ENCODE results near the gene SCAI. TPM values are rescaled to one million over a fixed set of nuclear protein-coding genes. Genes with fewer than 3 reads are reported as not detected.
"Not testable (repeated sequence)": the region's sequence is repeated elsewhere in the genome, so short reads cannot be mapped to it uniquely, and the experiment has no call there.

The SCAI gene
- total RNA-seq, 2 donors from 2014 or later = 5.4 to 13.0 TPM

GRCh38 chr9:125108541-125108940, 34.8 kb downstream of the SCAI start:
- not testable (repeated sequence) for H3K36me3 Mint-ChIP-seq; H3K27ac Mint-ChIP-seq; H3K9me3 Mint-ChIP-seq; H3K4me3 Mint-ChIP-seq; ATAC-seq; H3K27me3 Mint-ChIP-seq; DNase-seq (ENCODE audit: low spot score); H3K4me1 Mint-ChIP-seq (ENCODE audit: low read depth in 2 of 2)

- Mint-ChIP-seq H3K4me1 (ENCODE audit: low read depth in 2 of 2) (peaks cover 0 to 4% of the 10 kb centered on the region in 2 donors), H3K36me3 (peaks cover under 1% of the 10 kb centered on the region), H3K27ac (no peak overlapping the region), H3K9me3 (no peaks in the 10 kb centered on the region), H3K4me3 (no peak overlapping the region), H3K27me3 (no peaks in the 10 kb centered on the region)
- ATAC-seq (no peak), DNase-seq (ENCODE audit: low spot score) (no peak)
These were observed 36.9 kb downstream of the SCAI start for GRCh38 chr9:125106285-125106893.

- Mint-ChIP-seq H3K9me3 (no peaks in the 10 kb centered on the region), H3K36me3 (no peaks in the 10 kb centered on the region), H3K27me3 (no peaks in the 10 kb centered on the region), H3K4me3 (no peak overlapping the region), H3K4me1 (ENCODE audit: low read depth in 2 of 2) (peaks cover 0 to 8% of the 10 kb centered on the region in 2 donors), H3K27ac (no peak overlapping the region)
- ATAC-seq (no peak), DNase-seq (ENCODE audit: low spot score) (no peak)
These were observed 39.4 kb downstream of the SCAI start for GRCh38 chr9:125103770-125104460.

- H3K27me3 Mint-ChIP-seq = no peaks in the 10 kb centered on the region
- no peak overlapping the region for H3K4me3 Mint-ChIP-seq
- ATAC-seq (no peak), DNase-seq (ENCODE audit: low spot score) (no peak)
- no peaks in the 10 kb centered on the region for H3K9me3 Mint-ChIP-seq
- no peak overlapping the region for H3K27ac Mint-ChIP-seq
- peaks cover 0 to 8% of the 10 kb centered on the region in 2 donors for H3K4me1 Mint-ChIP-seq (ENCODE audit: low read depth in 2 of 2)
- no peaks in the 10 kb centered on the region for H3K36me3 Mint-ChIP-seq
These were observed 40.3 kb downstream of the SCAI start for GRCh38 chr9:125103021-125103420.

- Mint-ChIP-seq H3K4me3 (no peak overlapping the region), H3K36me3 (peaks cover 5% of the 10 kb centered on the region), H3K4me1 (ENCODE audit: low read depth in 2 of 2) (peaks cover 6 to 10% of the 10 kb centered on the region in 2 donors), H3K27ac (no peak overlapping the region), H3K27me3 (no peaks in the 10 kb centered on the region), H3K9me3 (no peaks in the 10 kb centered on the region)
- DNase-seq (ENCODE audit: low spot score) (no peak), ATAC-seq (no peak)
These were observed 42.5 kb downstream of the SCAI start for GRCh38 chr9:125100822-125101221.

GRCh38 chr9:125099816-125100215, 43.5 kb downstream of the SCAI start:
- Mint-ChIP-seq H3K27me3 (no peaks in the 10 kb centered on the region), H3K27ac (no peak overlapping the region), H3K36me3 (peaks cover 9% of the 10 kb centered on the region), H3K4me1 (ENCODE audit: low read depth in 2 of 2) (peaks cover 12 to 13% of the 10 kb centered on the region in 2 donors), H3K4me3 (no peak overlapping the region), H3K9me3 (no peaks in the 10 kb centered on the region)
- ATAC-seq (no peak), DNase-seq (ENCODE audit: low spot score) (no peak)

- peaks cover 12 to 13% of the 10 kb centered on the region in 2 donors for H3K4me1 Mint-ChIP-seq (ENCODE audit: low read depth in 2 of 2)
- no peaks in the 10 kb centered on the region for H3K27me3 Mint-ChIP-seq
- no peak overlapping the region for H3K27ac Mint-ChIP-seq
- peaks cover 9% of the 10 kb centered on the region for H3K36me3 Mint-ChIP-seq
- no peak overlapping the region for H3K4me3 Mint-ChIP-seq
- ATAC-seq = no peak
- no peak for DNase-seq (ENCODE audit: low spot score)
- no peaks in the 10 kb centered on the region for H3K9me3 Mint-ChIP-seq
These were observed 47.4 kb downstream of the SCAI start for GRCh38 chr9:125095821-125096443.

- DNase-seq (ENCODE audit: low spot score) (no peak), ATAC-seq (no peak)
- H3K4me1 Mint-ChIP-seq (ENCODE audit: low read depth in 2 of 2) = peaks cover 9 to 11% of the 10 kb centered on the region in 2 donors
These were observed 52.2 kb downstream of the SCAI start for GRCh38 chr9:125091121-125091520.

GRCh38 chr9:125089331-125089730, 54.0 kb downstream of the SCAI start:
- Mint-ChIP-seq H3K9me3 (no peaks in the 10 kb centered on the region), H3K27ac (no peak overlapping the region), H3K27me3 (no peaks in the 10 kb centered on the region), H3K4me3 (no peak overlapping the region), H3K4me1 (ENCODE audit: low read depth in 2 of 2) (peaks cover 0 to 8% of the 10 kb centered on the region in 2 donors), H3K36me3 (no peaks in the 10 kb centered on the region)
- ATAC-seq (no peak), DNase-seq (ENCODE audit: low spot score) (no peak)

More at GRCh38 chr9:125091121-125091520, 52.2 kb downstream of the SCAI start:
- Mint-ChIP-seq H3K36me3 (peaks cover 4% of the 10 kb centered on the region), H3K27ac (no peak overlapping the region), H3K9me3 (no peaks in the 10 kb centered on the region), H3K27me3 (no peaks in the 10 kb centered on the region), H3K4me3 (no peak overlapping the region)

GRCh38 chr9:125088752-125089151, 54.6 kb downstream of the SCAI start:
- no peak for ATAC-seq
- no peak overlapping the region for H3K4me3 Mint-ChIP-seq
- no peaks in the 10 kb centered on the region for H3K9me3 Mint-ChIP-seq
- H3K36me3 Mint-ChIP-seq = no peaks in the 10 kb centered on the region
- H3K27me3 Mint-ChIP-seq = no peaks in the 10 kb centered on the region
- DNase-seq (ENCODE audit: low spot score) = no peak
- peaks cover 0 to 8% of the 10 kb centered on the region in 2 donors for H3K4me1 Mint-ChIP-seq (ENCODE audit: low read depth in 2 of 2)
- no peak overlapping the region for H3K27ac Mint-ChIP-seq

- ATAC-seq (no peak), DNase-seq (ENCODE audit: low spot score) (no peak)
- H3K36me3 Mint-ChIP-seq = peaks cover 10% of the 10 kb centered on the region
- H3K27ac Mint-ChIP-seq = no peak overlapping the region
- peaks cover 3% of the 10 kb centered on the region for H3K9me3 Mint-ChIP-seq
- H3K4me1 Mint-ChIP-seq (ENCODE audit: low read depth in 2 of 2) = peaks cover 0 to 3% of the 10 kb centered on the region in 2 donors
- H3K27me3 Mint-ChIP-seq = no peaks in the 10 kb centered on the region
- H3K4me3 Mint-ChIP-seq = no peak overlapping the region
These were observed 57.4 kb downstream of the SCAI start for GRCh38 chr9:125085703-125086477.

- H3K27me3 Mint-ChIP-seq; H3K4me1 Mint-ChIP-seq (ENCODE audit: low read depth in 2 of 2); H3K27ac Mint-ChIP-seq; ATAC-seq; H3K4me3 Mint-ChIP-seq; H3K9me3 Mint-ChIP-seq; DNase-seq (ENCODE audit: low spot score): not testable (repeated sequence)
- H3K36me3 Mint-ChIP-seq = peaks cover 12% of the 10 kb centered on the region
These were observed 61.1 kb downstream of the SCAI start for GRCh38 chr9:125082197-125082596.

- H3K27ac Mint-ChIP-seq; H3K4me3 Mint-ChIP-seq; ATAC-seq; DNase-seq (ENCODE audit: low spot score); H3K9me3 Mint-ChIP-seq; H3K27me3 Mint-ChIP-seq; H3K4me1 Mint-ChIP-seq (ENCODE audit: low read depth in 2 of 2): not testable (repeated sequence)
- peaks cover 12% of the 10 kb centered on the region for H3K36me3 Mint-ChIP-seq
These were observed 62.5 kb downstream of the SCAI start for GRCh38 chr9:125080797-125081196.

- Mint-ChIP-seq H3K4me3 (no peak overlapping the region), H3K27me3 (no peaks in the 10 kb centered on the region), H3K27ac (no peak overlapping the region), H3K36me3 (peaks cover 12% of the 10 kb centered on the region), H3K4me1 (ENCODE audit: low read depth in 2 of 2) (no peaks in the 10 kb centered on the region), H3K9me3 (peaks cover 4% of the 10 kb centered on the region)
- ATAC-seq = no peak
- DNase-seq (ENCODE audit: low spot score) = no peak
These were observed 63.4 kb downstream of the SCAI start for GRCh38 chr9:125079931-125080330.
